Left ventricle myocardium superior (tissue), 1 donor: ENCODE measurements around the gene USP17L10. TPM values are rescaled to one million over a fixed set of nuclear protein-coding genes. Genes with fewer than 3 reads are reported as not detected.

Experiments used
- total RNA-seq: library from RNA; stranded (reverse); fragmentation: NEBNext Ultra II Directional; extraction: Animal tissue kit (Norgen Biotek cat#: 25700); gene quantifications from one replicate; pipeline ENCODE4 v1.2.1, GENCODE V29; 2021
- donor health status: DM: no; HTN: yes; CAD: no; lungs with severe emphysema.

Gene USP17L10
- total RNA-seq, 1 donor from 2014 or later = not detected

Other genes starting within 250 kb of the USP17L10 start
- gene FAM90A26, start 40.2 kb upstream of the USP17L10 start, total RNA-seq = not detected
- not detected for gene USP17L11, start 4.7 kb downstream of the USP17L10 start, total RNA-seq
- not detected for gene USP17L12, start 9.5 kb downstream of the USP17L10 start, total RNA-seq
- gene USP17L13, start 14.2 kb downstream of the USP17L10 start, total RNA-seq = not detected
- not detected for gene USP17L15, start 23.7 kb downstream of the USP17L10 start, total RNA-seq
- gene USP17L17, start 33.2 kb downstream of the USP17L10 start, total RNA-seq = not detected
- gene USP17L18, start 38.0 kb downstream of the USP17L10 start, total RNA-seq = not detected
- gene USP17L19, start 42.7 kb downstream of the USP17L10 start, total RNA-seq = not detected
- gene USP17L20, start 47.5 kb downstream of the USP17L10 start, total RNA-seq = not detected
- gene USP17L21, start 52.2 kb downstream of the USP17L10 start, total RNA-seq = not detected
- not detected for gene USP17L22, start 57.0 kb downstream of the USP17L10 start, total RNA-seq
- gene USP17L24, start 114.5 kb downstream of the USP17L10 start, total RNA-seq = not detected
- gene USP17L25, start 119.3 kb downstream of the USP17L10 start, total RNA-seq = not detected
- gene USP17L26, start 124.0 kb downstream of the USP17L10 start, total RNA-seq = not detected
- not detected for gene USP17L5, start 128.7 kb downstream of the USP17L10 start, total RNA-seq
- gene USP17L27, start 133.5 kb downstream of the USP17L10 start, total RNA-seq = not detected
- not detected for gene USP17L28, start 138.2 kb downstream of the USP17L10 start, total RNA-seq
- not detected for gene USP17L29, start 143.0 kb downstream of the USP17L10 start, total RNA-seq
- gene USP17L30, start 152.5 kb downstream of the USP17L10 start, total RNA-seq = not detected
- gene DEFB131A, start 233.8 kb downstream of the USP17L10 start, total RNA-seq = not detected